Measurements from ENCODE around the gene LAMTOR1. TPM values are rescaled to one million over a fixed set of nuclear protein-coding genes. Genes with fewer than 3 reads are reported as not detected.

Gene LAMTOR1
- 66.8 TPM for polyA plus RNA-seq (2013, experiment 1 of 2)
- 64.1 TPM for polyA plus RNA-seq (2013, experiment 2 of 2)

DNA sequence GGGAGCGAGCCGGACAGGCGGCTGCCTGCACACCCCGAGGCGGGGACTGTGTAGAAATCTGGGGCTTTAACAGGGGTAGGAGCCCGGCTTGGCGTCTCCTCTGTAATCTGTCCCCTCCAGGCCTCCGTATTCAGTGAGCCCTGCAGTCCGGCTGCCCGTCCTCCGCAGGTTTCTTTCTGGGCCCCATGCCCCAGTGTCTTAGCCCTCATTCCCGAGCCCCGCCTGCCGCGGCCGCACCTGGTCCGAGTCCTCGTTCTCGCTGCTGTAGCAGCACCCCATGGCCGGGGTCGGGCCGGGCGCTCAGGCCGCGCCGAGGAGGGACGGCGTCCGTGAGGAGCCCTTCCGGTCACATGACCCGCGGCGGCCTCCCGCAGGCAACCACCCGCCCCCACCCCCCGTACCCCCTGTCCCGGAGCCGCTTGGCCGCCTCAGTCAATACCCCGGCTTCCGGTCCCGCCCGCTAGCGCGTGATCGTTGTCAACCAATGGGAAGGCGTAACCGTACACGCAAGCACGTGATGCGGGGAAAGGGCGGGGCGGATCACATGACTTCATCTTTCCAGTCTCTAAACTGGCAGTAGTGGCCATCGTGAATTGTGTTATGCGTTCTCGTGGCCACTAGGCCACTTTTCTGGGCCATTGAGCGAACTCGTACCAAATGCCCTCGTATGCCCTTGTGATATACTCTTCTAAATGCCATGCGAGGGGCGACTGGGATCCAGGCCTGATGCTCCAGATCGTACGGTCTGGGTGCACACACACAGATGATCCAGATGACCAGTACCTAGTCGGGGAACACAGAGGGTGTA, at the start of gene LAMTOR1:
TSS of gene LAMTOR1 (minus strand) at position 352 of the 808 bp plus-strand sequence. CDS start at position 279, 73 bp downstream.
- no peak within 1 kb of the TSS for H2BK120ac ChIP-seq (ENCODE audit: low read depth, low read length)
- H2AFZ ChIP-seq (ENCODE audit: low read length), result peak within 1 kb of the TSS; percentile 89
- peak; percentile 96 for DNase-seq (ENCODE audit: low spot score)
- no peak within 1 kb of the TSS for H3K14ac ChIP-seq (ENCODE audit: low read length)
- H3K36me3 ChIP-seq (replicated peaks in 1 of 2; ENCODE audit: control insufficient read depth in 2 of 2, insufficient read depth in 2 of 2, low read length in 2 of 2), result peaks cover 17 to 41% of the 10 kb centered on the region in 2 donors
- WGBS, 2 donors (ENCODE audit: extremely low coverage in 2 of 2, insufficient read length in 2 of 2, insufficient replicate concordance in 1 of 2), result no CpG with 5 or more reads among the region's 64 CpGs
- H3K9me3 ChIP-seq (replicated peaks in 1 of 2; ENCODE audit: control insufficient read depth in 2 of 2, insufficient read depth in 1 of 2, low read depth in 1 of 2, low read length in 2 of 2), result no peaks in the 10 kb centered on the region
- H2BK15ac ChIP-seq (ENCODE audit: low read length), result peak within 1 kb of the TSS; percentile 14
- peak within 1 kb of the TSS; percentile 20 for H2AK5ac ChIP-seq (ENCODE audit: low read depth, low read length)
- peak within 1 kb of the TSS; percentile 91 for H3K9ac ChIP-seq (ENCODE audit: low read depth, low read length, poor library complexity)
- no peak within 1 kb of the TSS for H4K8ac ChIP-seq (ENCODE audit: low read depth, low read length)
- H2BK12ac ChIP-seq (ENCODE audit: low read length), result peak within 1 kb of the TSS; percentile 18
- H3K4me3 ChIP-seq (ENCODE audit: low read length in 2 of 2), result peak within 1 kb of the TSS; percentile 82 to 93
- peak within 1 kb of the TSS; percentile 69 for H3K27ac ChIP-seq (replicated peaks; ENCODE audit: low read length)
- H3K4me2 ChIP-seq (ENCODE audit: insufficient read depth, low read length, poor library complexity, severe bottlenecking), result peak within 1 kb of the TSS; percentile 79
- peak within 1 kb of the TSS; percentile 48 for H3K23ac ChIP-seq (ENCODE audit: low read depth, low read length, poor library complexity)
- peaks cover 9 to 11% of the 10 kb centered on the region in 2 donors for H3K4me1 ChIP-seq (ENCODE audit: control insufficient read depth in 2 of 2, insufficient read depth in 1 of 2, low read depth in 1 of 2, low read length in 2 of 2)
- peak within 1 kb of the TSS; percentile 13 for H2BK5ac ChIP-seq (ENCODE audit: low read length)
- peaks cover 4% of the 10 kb centered on the region for H3K79me1 ChIP-seq (ENCODE audit: low read depth, low read length)
- no peaks in the 10 kb centered on the region for H3K27me3 ChIP-seq (ENCODE audit: control insufficient read depth in 3 of 3, insufficient read depth in 3 of 3, low read depth in 1 of 3, low read length in 3 of 3)
- H4K91ac ChIP-seq (ENCODE audit: low read depth, low read length, poor library complexity), result peak within 1 kb of the TSS; percentile 62
- H3K18ac ChIP-seq (ENCODE audit: low read length), result peak within 1 kb of the TSS; percentile 94
- H3K4ac ChIP-seq (ENCODE audit: low read length), result no peak within 1 kb of the TSS

GRCh38 chr11:72150882-72151281, 47.8 kb upstream of the LAMTOR1 start:
- Histone ChIP-seq H2BK15ac (ENCODE audit: low read length) (no peak overlapping the region), H2BK120ac (ENCODE audit: low read depth, low read length) (no peak overlapping the region), H3K27ac (replicated peaks; ENCODE audit: low read length) (no peak overlapping the region), H3K23ac (ENCODE audit: low read depth, low read length, poor library complexity) (no peak overlapping the region), H3K4me3 (ENCODE audit: low read length in 2 of 2) (no peak overlapping the region), H4K91ac (ENCODE audit: low read depth, low read length, poor library complexity) (no peak overlapping the region), H3K9me3 (replicated peaks in 1 of 2; ENCODE audit: control insufficient read depth in 2 of 2, insufficient read depth in 1 of 2, low read depth in 1 of 2, low read length in 2 of 2) (no peaks in the 10 kb centered on the region), H3K4me2 (ENCODE audit: insufficient read depth, low read length, poor library complexity, severe bottlenecking) (no peak overlapping the region), H2AK5ac (ENCODE audit: low read depth, low read length) (no peak overlapping the region), H3K36me3 (replicated peaks in 1 of 2; ENCODE audit: control insufficient read depth in 2 of 2, insufficient read depth in 2 of 2, low read length in 2 of 2) (no peaks in the 10 kb centered on the region), H3K4me1 (ENCODE audit: control insufficient read depth in 2 of 2, insufficient read depth in 1 of 2, low read depth in 1 of 2, low read length in 2 of 2) (no peaks in the 10 kb centered on the region), H3K4ac (ENCODE audit: low read length) (no peak overlapping the region), H4K8ac (ENCODE audit: low read depth, low read length) (no peak overlapping the region), H3K14ac (ENCODE audit: low read length) (no peak overlapping the region), H2BK5ac (ENCODE audit: low read length) (no peak overlapping the region), H2BK12ac (ENCODE audit: low read length) (no peak overlapping the region), H3K79me1 (ENCODE audit: low read depth, low read length) (no peaks in the 10 kb centered on the region), H2AFZ (ENCODE audit: low read length) (no peak overlapping the region), H3K9ac (ENCODE audit: low read depth, low read length, poor library complexity) (no peak overlapping the region), H3K27me3 (ENCODE audit: control insufficient read depth in 3 of 3, insufficient read depth in 3 of 3, low read depth in 1 of 3, low read length in 3 of 3) (no peaks in the 10 kb centered on the region), H3K18ac (ENCODE audit: low read length) (no peak overlapping the region)
- no peak for DNase-seq (ENCODE audit: low spot score)
- WGBS, 2 donors (ENCODE audit: extremely low coverage in 2 of 2, insufficient read length in 2 of 2, insufficient replicate concordance in 1 of 2), result no CpG with 5 or more reads among the region's 4 CpGs

GRCh38 chr11:72146625-72147024, 43.5 kb upstream of the LAMTOR1 start:
- Histone ChIP-seq H2BK12ac (ENCODE audit: low read length) (no peak overlapping the region), H4K8ac (ENCODE audit: low read depth, low read length) (no peak overlapping the region), H3K4me3 (ENCODE audit: low read length in 2 of 2) (no peak overlapping the region), H3K4me2 (ENCODE audit: insufficient read depth, low read length, poor library complexity, severe bottlenecking) (no peak overlapping the region), H2AK5ac (ENCODE audit: low read depth, low read length) (no peak overlapping the region), H3K9ac (ENCODE audit: low read depth, low read length, poor library complexity) (no peak overlapping the region), H3K4me1 (ENCODE audit: control insufficient read depth in 2 of 2, insufficient read depth in 1 of 2, low read depth in 1 of 2, low read length in 2 of 2) (no peaks in the 10 kb centered on the region), H3K18ac (ENCODE audit: low read length) (no peak overlapping the region), H3K14ac (ENCODE audit: low read length) (no peak overlapping the region), H3K36me3 (replicated peaks in 1 of 2; ENCODE audit: control insufficient read depth in 2 of 2, insufficient read depth in 2 of 2, low read length in 2 of 2) (no peaks in the 10 kb centered on the region), H2BK120ac (ENCODE audit: low read depth, low read length) (no peak overlapping the region), H3K27me3 (ENCODE audit: control insufficient read depth in 3 of 3, insufficient read depth in 3 of 3, low read depth in 1 of 3, low read length in 3 of 3) (no peaks in the 10 kb centered on the region), H3K27ac (replicated peaks; ENCODE audit: low read length) (no peak overlapping the region), H3K23ac (ENCODE audit: low read depth, low read length, poor library complexity) (no peak overlapping the region), H2BK5ac (ENCODE audit: low read length) (no peak overlapping the region), H2AFZ (ENCODE audit: low read length) (peak overlapping the region; percentile 42), H2BK15ac (ENCODE audit: low read length) (no peak overlapping the region), H3K9me3 (replicated peaks in 1 of 2; ENCODE audit: control insufficient read depth in 2 of 2, insufficient read depth in 1 of 2, low read depth in 1 of 2, low read length in 2 of 2) (no peaks in the 10 kb centered on the region), H3K4ac (ENCODE audit: low read length) (no peak overlapping the region), H4K91ac (ENCODE audit: low read depth, low read length, poor library complexity) (no peak overlapping the region), H3K79me1 (ENCODE audit: low read depth, low read length) (no peaks in the 10 kb centered on the region)
- WGBS, 2 donors (ENCODE audit: extremely low coverage in 2 of 2, insufficient read length in 2 of 2, insufficient replicate concordance in 1 of 2), result no CpG with 5 or more reads among the region's 2 CpGs
- DNase-seq (ENCODE audit: low spot score), result no peak

DNA sequence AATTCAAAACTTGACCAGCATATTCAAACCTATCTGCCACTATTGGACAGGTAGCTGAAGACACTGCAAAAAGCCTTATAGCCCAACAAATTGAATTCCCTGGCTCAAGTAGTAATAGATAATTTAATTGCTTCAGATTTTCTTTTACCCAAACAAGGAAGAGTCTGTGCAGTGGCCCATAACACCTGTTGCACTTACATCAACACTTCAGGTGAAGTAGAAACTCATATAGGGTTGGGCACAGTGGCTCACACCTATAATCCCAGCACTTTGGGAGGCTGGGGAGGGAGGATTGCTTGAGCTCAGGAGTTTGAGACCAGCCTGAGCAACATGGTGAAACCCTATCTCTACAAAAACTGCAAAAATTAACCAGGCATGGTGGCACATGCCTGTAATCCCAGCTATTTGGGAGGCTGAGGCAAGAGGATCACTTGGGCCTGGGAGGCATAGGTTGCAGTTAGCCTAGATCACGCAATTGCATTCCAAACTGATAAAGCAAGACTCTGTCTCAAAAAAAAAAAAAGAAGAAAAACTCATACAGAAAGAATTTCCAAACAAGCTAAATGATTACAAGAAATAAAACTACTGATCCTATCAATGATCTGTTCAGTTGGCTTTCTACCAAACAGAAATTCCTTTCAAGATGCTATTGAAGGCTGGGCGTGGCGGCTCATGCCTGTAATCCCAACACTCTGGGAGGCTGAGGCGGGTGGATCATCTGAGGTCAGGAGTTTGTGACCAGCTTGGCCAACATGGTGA, 41.9 kb upstream of the LAMTOR1 start:
- no peak overlapping the region for H2BK12ac ChIP-seq (ENCODE audit: low read length)
- no CpG with 5 or more reads among the region's 4 CpGs for WGBS, 2 donors (ENCODE audit: extremely low coverage in 2 of 2, insufficient read length in 2 of 2, insufficient replicate concordance in 1 of 2)
- H4K8ac ChIP-seq (ENCODE audit: low read depth, low read length), result peak overlapping the region; percentile 3
- H3K9ac ChIP-seq (ENCODE audit: low read depth, low read length, poor library complexity), result no peak overlapping the region
- H3K4me2 ChIP-seq (ENCODE audit: insufficient read depth, low read length, poor library complexity, severe bottlenecking), result no peak overlapping the region
- H3K27me3 ChIP-seq (ENCODE audit: control insufficient read depth in 3 of 3, insufficient read depth in 3 of 3, low read depth in 1 of 3, low read length in 3 of 3), result peaks cover 0 to 7% (median 0%) of the 10 kb centered on the region in 3 experiments
- H3K36me3 ChIP-seq (replicated peaks in 1 of 2; ENCODE audit: control insufficient read depth in 2 of 2, insufficient read depth in 2 of 2, low read length in 2 of 2), result no peaks in the 10 kb centered on the region
- no peak overlapping the region for H2BK15ac ChIP-seq (ENCODE audit: low read length)
- H4K91ac ChIP-seq (ENCODE audit: low read depth, low read length, poor library complexity), result no peak overlapping the region
- no peak overlapping the region for H2AFZ ChIP-seq (ENCODE audit: low read length)
- no peak overlapping the region for H3K4ac ChIP-seq (ENCODE audit: low read length)
- H3K14ac ChIP-seq (ENCODE audit: low read length), result no peak overlapping the region
- H3K4me3 ChIP-seq (ENCODE audit: low read length in 2 of 2), result no peak overlapping the region
- no peak overlapping the region for H2BK120ac ChIP-seq (ENCODE audit: low read depth, low read length)
- H3K79me1 ChIP-seq (ENCODE audit: low read depth, low read length), result no peaks in the 10 kb centered on the region
- H2BK5ac ChIP-seq (ENCODE audit: low read length), result no peak overlapping the region
- H3K18ac ChIP-seq (ENCODE audit: low read length), result no peak overlapping the region
- no peak overlapping the region for H3K23ac ChIP-seq (ENCODE audit: low read depth, low read length, poor library complexity)
- no peak for DNase-seq (ENCODE audit: low spot score)
- no peaks in the 10 kb centered on the region for H3K4me1 ChIP-seq (ENCODE audit: control insufficient read depth in 2 of 2, insufficient read depth in 1 of 2, low read depth in 1 of 2, low read length in 2 of 2)
- no peak overlapping the region for H3K27ac ChIP-seq (replicated peaks; ENCODE audit: low read length)
- no peaks in the 10 kb centered on the region for H3K9me3 ChIP-seq (replicated peaks in 1 of 2; ENCODE audit: control insufficient read depth in 2 of 2, insufficient read depth in 1 of 2, low read depth in 1 of 2, low read length in 2 of 2)
- H2AK5ac ChIP-seq (ENCODE audit: low read depth, low read length), result no peak overlapping the region

Data from neuronal stem cell (in vitro differentiated cells).